NCI-H748 (cell line): Measurements from ENCODE around the gene TUBA1A.
"Not testable (repeated sequence)": the region's sequence is repeated elsewhere in the genome, so short reads cannot be mapped to it uniquely, and the experiment has no call there.

Experiments
- DNase-seq: peaks from one replicate; lab custom pipeline; 2025; ENCODE audit not compliant: unreplicated experiment; lab: John Stamatoyannopoulos, UW

The TUBA1A gene

GRCh38 chr12:49160399-49160798 lies 28.5 kb downstream of the TUBA1A start:
- no peak for DNase-seq

- DNase-seq, result no peak
Measured at GRCh38 chr12:49154221-49154620, 34.7 kb downstream of the TUBA1A start.

- no peak for DNase-seq
Measured at GRCh38 chr12:49147384-49147783, 41.5 kb downstream of the TUBA1A start.

GRCh38 chr12:49146406-49146805 lies 42.5 kb downstream of the TUBA1A start:
- no peak for DNase-seq

- no peak for DNase-seq
Measured at GRCh38 chr12:49144384-49144783, 44.5 kb downstream of the TUBA1A start.

GRCh38 chr12:49138999-49139398 lies 49.9 kb downstream of the TUBA1A start:
- no peak for DNase-seq

GRCh38 chr12:49138587-49138986 lies 50.3 kb downstream of the TUBA1A start:
- DNase-seq, result no peak

- DNase-seq, result no peak
Measured at GRCh38 chr12:49137476-49137875, 51.4 kb downstream of the TUBA1A start.

GRCh38 chr12:49136997-49137396 lies 51.9 kb downstream of the TUBA1A start:
- not testable (repeated sequence) for DNase-seq
